Activated T-cell treated with anti-CD3 and anti-CD28 coated beads for 24 hours (primary cell): ENCODE results near the gene MYO3B.
A peak's percentile ranks its signal among the peaks of the same experiment; 100 is the strongest.

Experiments used
- DNase-seq: peaks from one replicate; pipeline ENCODE4 v3.0.0-alpha.2; 2020; ENCODE audit warnings: low read depth

MYO3B gene

DNA sequence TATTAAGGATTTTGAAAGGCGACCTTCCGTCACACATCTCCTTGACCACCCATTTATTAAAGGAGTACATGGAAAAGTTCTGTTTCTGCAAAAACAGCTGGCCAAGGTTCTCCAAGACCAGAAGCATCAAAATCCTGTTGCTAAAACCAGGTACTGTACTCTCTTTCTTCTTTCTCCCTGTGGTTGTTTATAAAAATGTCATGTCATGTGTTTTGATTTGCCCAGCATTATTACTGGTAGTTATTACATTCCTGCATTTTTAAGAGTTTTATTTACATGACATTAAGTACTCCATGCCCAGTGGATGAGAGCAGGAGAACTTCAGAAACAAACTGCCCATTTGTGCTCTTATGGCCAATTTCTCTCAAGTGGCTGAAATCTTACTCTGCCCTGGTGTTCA is 191.3 kb downstream of the MYO3B start:
- no peak for DNase-seq

DNA sequence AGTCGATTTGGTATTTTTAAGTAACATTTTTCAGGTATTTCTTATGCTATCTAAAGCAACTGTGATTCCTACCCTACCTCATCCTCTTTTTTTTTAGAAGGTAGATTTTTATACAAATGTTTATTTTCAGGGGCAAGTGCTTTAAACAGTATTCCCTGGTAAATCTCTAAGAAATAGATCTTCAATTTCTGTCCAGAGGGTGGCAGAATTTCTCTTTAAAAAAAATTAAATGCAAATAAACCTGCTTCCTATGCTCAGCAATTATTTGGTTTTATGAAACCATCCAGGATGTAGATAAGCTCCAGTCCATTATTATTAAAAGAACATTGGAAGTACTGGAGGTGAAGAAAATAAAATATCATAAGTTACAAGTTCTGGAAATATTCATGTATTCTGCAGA is 191.9 kb downstream of the MYO3B start:
- DNase-seq = no peak

DNA sequence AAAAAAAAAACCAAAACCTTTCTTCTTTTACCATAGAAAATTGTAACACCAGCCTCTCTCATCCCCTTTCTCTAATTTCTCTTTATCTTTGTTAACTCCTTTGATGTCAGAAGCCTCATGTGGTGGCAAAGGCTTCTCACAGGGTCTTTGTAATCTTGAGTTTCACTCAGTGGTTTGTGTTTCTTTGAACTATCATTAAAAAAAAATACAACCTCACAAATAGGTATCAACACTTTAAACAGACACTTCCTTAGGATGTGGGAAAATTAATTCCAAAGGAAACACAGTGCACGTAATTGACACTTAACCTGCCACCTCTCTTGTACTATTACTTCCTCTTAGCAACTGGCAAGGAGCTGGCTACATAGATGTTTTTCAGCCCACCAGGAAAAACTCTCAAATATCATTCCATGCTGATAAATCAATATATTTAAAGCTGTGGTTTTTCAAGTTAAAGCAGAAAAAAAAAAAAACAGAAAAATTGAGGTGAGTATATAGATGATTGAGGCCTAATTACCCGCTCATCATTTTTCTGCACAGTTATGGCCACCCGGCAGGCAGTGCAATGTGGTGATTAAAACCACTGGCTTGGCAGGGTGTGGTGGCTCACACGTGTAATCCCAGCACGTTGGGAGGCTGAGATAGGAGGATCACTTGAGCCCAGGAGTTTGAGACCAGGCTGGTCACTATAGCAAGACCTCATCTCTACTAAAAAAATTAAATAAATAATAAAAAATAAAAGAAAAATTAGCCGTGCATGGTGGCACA is 193.5 kb downstream of the MYO3B start:
- no peak for DNase-seq

DNA sequence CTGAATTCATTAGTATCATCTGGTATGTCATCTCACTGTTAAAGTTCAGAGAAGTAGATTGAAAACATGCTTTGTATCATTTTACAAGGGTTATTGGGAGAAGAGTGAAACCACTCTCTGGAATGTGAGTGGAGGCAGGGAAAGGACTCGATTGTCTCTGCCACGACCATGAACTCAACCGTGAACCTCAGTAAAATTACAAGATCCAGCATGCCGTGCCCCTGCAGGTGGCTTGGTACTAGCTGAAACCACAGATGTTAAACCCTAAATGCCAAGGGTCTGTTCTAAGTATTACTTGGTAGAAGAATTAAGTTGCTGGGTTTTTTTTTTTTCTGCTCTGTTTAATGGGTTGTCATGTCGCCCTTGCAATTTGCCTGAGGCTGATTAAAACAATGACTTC is 197.2 kb downstream of the MYO3B start:
- DNase-seq = no peak

DNA sequence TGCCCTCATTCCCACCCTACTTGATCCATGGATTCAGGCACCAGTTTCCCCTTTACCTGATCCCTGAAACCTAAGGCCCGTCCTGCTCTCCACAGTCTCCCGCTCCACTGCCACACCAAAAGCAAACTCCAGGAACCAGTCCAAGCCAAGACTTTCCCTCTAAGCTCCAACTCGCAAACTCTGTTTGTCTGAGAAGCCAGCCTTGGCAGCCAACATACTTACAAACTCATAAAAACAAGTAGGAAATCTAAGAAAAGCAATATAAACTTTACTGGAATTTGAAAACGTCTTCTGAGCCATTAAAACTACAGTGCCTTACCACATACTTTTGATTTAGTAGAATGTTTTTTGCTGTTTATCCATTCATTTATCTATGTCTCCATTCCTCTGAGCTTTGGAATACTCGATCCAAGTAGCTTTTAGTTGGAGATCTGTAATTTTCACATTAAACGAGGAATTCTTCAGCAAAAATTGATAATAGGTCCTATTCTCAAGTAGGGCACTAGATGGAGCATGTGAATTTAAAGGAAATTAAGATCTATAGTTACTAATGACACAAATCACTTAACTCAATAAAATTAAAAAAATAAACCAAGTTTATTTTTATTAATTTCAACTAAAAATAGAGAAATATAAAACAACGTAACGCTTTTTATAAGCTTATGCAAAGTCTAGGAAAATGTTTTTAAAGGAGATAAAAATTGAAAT is 199.7 kb downstream of the MYO3B start:
- no peak for DNase-seq

DNA sequence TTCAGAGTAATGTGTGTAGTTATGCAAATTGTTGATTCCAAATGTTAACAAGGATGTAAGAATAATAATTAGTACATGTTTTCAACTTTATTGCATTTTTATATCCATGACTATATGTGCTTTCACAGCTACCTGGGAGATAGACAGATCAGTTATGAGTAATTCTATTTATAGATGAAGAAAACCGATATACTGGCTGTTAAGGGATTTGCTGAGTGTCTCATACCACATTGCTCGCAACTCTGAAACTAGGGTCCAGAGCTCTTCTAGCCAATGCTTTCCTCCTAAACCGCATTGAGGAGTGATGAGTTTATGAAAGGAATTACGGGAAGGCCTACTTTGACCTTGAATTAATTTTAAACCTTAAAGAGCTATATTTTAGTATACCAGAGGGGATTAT is 202.3 kb downstream of the MYO3B start:
- DNase-seq = no peak

DNA sequence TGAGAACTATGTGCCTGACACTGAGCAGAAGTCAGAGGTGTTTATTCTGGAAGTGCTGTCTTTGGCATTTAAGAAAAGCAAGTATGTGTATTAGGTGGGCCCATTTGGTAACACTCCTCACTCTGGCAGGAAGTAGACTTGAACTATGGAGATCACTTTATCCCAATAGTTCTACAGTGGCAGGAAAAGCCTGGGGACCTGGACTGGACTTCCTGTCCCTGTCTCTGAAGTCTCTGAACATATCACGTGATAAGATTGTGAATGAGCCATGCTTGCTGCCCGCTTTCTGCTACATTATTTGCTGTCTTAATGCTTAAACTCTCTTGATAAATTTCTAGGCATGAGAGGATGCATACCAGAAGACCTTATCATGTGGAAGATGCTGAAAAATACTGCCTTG is 203.7 kb downstream of the MYO3B start:
- DNase-seq = no peak

DNA sequence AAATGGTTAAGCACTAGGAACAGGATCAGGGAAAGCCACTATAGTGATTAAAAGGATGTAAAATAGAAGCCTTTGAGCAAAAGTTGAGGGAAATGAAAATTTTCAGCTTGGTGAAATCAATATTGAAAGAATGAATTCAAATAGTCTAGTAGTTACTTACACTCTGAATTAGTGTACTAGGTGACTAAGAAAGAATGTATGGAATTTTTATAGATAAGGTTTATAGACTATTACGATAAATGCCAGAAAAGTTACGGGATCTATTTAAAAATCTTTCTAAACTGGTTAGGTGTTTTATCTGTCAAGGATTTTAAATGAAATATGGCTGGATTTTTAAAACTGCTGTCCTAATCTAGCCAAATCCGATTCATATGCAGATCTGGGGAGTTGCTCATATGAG is 208.6 kb downstream of the MYO3B start:
- no peak for DNase-seq

DNA sequence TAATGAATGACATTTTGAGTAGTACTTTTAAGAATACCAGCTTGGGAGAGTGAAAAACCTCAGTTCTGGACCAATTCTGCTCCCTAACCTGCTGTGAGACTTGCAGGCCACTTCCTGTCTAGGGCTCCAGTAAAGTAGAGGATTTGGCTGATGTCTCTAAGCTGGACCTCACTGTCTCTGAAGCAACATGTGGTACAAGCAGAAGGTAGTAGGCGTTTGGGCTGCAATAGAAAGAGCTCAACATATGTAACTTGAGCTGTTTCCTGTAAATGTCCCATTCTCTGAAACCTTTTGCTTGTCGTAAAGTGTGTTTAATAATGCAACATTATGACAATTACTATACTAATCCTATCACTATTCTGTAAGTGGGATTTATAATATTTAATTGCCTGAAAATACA is 213.1 kb downstream of the MYO3B start:
- no peak for DNase-seq

DNA sequence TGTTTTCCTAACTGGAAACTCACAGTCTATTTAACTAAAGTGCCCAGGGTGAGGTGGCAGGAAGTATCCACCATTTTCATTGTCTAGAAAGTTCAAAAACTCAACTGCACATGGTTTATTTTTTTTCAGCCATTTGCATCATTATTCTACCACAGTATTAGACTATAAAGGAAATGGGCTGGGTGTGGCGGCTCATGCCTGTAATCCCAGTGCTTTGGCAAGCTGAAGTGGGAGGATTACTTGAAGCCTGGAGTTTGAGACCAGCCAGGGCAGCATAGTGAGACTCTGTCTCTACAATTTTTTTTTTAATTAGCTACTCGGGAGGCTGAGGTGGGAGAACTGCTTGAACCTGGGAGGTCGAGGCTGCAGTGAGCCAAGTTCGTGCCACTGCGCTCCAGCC is 213.8 kb downstream of the MYO3B start:
- DNase-seq = no peak

DNA sequence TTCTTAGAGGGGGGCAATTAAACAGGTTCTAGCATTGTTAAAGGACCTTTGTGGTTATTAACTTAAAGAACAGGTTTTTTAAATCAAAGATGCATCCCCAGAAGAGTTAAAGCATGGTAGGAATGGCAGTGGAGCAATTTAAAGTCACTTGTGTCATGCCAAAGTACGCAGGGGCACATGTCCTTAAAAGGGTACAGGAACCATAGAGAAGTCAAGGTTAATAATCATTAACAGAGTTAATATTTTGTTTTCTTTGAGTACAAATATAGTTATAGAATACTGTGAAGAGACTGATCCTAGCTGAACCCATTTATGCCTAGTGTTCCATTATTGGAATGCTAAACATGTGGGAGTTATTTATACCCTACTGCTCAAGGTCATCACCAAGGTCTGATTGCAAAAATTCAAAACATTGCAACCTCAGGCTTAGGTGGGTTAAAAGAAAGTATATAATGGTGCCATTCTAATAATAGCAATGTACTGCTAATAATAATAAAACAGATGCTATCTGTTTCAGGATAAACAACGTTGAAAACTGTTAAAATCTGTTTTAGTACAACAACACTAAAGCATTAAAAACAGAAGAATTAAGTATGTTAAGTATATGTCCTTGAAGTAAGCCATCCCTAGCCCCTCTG is 216.0 kb downstream of the MYO3B start:
- DNase-seq = no peak

DNA sequence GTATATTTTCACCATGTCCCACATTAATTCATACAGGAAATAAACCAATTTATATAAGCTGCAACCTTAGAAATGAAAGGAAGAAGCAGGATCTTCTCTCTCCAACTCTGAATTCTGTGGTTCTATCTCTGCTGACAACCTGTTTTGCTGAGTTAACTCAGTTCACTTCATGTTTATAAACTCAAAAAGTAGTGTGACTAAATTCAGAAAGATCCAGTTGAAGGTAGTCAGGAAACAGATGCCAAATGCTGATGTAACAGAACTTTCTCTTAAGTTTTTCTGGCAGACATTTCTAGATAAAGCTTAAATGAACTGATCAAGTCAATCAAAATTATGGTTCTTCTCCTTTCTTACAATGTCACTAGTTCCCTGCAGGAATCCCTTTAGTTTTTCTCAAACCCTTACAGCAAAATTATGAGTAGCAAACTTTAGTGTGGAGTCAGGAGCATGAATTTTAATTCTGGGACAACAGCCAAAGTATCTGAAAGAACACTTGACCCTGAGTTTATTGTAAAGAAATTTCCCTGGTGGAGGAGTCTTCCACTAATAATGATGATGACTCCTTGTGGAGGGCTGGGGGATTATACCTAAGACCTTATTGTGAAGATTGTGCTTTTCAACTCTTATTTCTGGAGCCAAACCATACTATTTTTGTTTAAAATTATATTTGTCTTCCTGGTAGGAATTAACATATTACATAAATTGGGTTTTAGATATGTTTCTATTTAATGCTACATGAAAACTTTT is 216.9 kb downstream of the MYO3B start:
- no peak for DNase-seq

DNA sequence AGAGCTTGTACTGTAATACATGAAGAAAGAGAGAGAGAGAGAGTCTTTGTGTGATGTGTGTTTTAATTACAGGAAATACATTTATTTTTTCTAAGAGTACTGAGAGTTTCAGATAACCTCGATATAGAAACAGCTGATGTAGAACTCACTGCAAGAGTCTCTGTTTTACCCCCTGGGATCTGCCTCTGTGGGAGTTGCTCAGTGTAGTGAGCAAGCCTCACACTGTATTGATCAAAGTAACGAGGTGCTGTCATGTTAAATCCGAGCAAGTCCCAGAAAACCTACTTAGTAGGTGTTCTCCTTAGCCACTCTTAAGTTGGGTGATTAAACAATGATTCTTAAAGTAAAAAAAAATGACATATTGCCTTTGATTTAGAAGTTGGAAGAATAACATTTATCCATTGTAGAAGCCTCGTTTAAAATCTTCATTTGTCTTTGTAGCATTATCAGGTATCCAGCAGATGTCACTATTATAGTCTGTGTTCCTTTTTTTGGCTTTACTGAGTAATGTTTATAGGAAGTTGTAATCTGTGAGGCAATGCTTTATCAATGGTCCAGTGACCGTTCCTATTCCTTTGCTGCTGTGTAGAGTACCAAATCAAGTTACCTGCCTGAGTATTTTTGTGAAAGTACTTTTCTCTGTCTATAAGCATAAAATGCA is 219.0 kb downstream of the MYO3B start:
- no peak for DNase-seq

DNA sequence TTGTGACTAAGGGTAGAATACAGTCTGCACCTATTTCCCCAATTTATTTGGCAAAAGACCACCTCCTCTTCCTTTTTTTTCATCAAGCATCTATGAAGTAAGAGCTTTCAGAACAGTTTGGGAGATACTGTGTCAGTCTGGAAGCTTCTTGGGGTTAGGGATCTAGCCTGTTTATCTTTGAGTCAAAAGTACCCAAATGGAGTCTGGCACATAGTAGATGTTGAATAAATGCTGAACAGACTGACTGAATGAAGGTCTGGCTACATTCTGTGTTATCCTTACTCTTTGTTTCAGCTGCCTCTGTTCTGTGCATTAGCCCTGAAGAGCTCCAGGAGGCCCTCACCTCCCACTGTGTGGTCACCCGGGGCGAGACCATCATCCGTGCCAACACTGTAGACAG is 223.2 kb downstream of the MYO3B start:
- DNase-seq = no peak

DNA sequence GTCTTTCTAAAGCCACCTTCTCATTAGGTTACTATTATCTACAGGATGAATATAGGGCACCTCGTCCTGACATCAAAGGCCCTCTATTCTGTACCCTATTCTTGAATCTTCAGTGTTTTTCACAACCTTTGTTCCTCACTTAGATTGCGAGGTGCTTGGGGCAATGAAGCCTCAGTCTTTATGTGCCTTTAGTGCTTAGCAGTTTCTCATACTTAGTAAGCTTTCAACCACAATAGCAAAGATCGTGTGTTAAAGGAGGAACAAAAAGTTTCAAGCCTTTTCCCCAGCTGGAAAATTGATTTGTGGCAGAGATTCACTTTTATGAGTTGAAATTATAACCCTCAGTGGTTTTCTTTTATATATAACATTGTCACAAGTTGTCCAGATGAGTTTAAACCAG is 226.9 kb downstream of the MYO3B start:
- no peak for DNase-seq

DNA sequence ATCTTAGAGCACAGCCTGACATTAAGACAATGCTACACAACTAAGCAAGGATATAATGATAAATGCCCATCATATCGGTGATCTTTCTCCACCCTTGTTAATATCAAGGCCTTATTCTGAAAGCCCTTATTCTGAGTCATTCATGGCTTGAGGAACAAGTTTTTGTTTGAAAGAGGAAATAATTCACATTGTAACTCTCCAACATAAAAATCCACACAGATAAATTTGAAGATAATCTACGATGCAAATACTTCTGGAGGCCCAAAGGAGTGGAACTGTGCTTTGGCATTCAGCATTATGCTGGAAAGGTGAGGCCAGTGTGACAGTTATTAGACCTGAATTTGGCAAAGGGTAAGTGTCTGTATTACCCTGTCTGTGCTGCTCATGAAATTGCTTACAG is 227.4 kb downstream of the MYO3B start:
- no peak for DNase-seq

DNA sequence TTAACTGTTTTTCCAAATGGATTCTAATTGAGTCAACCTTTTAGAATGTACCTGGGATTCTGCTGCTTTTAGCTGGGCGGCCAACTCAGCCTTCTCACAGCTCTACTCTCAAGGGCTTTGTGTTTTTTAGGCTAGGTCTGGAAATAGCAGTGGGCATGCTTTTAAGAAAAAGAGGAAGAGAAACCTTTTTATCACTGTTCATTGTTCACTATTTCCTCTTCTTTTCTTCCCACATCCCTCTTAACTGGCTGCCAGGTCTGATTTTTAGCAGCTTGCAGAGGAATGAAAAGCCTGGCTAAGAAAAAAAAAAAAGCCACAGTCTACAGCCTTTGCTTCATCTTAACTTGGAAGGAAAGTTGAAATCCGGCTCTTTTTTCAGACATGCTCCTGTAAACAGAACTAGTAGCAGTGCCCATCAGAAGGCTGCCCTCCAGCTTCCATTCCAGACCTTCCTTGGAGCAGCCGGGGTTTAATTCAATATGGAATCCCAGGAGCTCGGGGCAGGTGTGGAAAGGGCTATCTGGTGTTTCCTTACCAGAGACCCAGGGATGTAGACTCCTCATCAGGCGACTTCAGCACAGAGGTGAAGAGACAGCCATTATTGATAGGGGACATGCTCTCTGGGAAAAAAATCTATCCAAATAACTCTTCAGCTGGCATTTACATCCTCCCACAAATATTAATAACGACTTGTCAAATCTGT is 230.7 kb downstream of the MYO3B start:
- DNase-seq = no peak

DNA sequence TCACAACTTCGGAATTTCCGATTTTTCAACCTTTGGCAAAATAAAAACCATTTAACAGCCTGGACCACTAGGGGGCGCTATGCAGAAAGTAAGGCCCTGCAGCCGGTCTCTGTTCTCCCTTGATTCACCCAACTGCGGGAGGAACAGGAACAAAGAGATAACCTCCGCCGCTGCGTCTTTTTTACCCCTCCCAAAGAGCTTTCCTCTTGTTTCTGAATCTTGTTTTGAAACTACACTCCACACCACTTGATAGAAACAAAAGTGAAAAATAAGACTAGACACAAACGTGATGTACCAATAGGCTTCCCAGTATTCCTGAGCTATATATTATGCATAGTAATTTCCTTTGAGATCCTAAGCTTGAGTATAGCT is 231.2 kb downstream of the MYO3B start:
- DNase-seq = peak; percentile 60

DNA sequence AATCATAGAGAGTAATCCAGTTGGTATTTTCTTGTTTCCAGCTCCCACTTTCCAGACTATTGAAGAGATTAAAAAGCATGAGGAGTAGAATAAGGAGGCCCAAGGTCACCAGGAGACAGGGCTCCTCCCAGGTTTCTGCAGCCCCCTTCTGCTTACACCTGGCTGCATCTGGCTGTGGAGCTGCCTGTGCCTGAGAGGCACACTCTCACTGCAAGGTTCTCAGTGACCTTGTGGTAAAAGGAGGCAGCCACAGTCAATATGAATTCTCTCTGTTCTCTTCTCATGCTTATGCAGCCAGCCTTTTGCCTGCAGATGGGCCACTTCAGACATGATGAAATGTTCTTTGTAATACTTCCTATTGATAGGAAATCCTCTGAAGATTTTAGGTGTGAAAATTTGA is 233.7 kb downstream of the MYO3B start:
- no peak for DNase-seq

DNA sequence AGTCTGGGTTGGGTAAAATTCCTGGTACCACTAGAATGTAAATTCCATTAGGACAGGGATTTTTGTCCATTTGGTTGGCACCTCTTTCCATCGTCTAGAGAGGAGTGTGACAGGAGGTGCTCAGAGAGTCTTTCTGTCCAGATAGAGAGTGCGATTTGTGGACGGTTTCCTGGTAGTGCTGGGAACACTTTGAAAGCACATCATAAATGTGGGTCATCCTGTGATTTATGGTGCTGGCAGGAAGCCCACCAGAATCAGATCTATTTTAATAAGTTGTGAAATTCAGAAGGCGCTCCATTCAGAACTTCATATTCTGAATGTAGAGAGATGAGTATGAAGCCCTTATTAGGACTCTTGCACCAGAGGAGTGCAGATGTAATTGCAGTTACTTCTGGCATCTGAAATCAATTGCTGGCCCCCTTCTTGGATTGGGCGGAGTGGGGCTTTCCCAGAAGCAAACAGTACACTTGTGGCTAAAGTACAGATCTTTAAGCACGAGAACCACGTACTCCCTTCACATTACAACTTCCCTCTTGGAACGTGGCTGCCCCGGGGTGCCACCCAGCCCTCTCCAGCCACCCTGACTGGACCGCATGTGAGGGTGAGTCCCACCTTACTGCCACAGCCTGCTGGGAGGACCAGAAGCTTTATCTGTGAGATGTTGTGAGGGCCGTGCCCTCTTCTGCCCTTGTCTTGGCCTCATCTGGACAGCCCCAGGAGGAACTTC is 243.2 kb downstream of the MYO3B start:
- DNase-seq = no peak

DNA sequence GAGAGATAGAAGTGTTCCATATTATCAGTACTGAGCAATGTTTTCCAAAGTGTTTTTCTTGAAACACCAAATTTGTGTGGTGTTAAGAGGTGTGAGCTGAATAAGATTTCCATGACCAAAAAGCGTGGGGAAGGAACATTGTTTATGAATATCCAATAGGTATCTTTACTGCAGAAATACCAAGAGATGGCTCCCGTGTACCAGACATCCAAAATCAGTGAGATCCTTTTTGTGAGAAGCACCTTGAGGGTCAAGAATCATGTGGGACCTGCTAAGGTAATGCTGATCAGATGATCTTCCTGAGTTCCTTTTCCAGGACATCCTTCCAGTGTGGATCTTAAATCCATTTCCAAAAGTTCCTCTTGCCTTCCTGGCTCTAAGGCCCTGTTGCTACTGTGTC is 246.0 kb downstream of the MYO3B start:
- no peak for DNase-seq
